ENCODE data around the gene MARCHF7. TPM values are rescaled to one million over a fixed set of nuclear protein-coding genes. Genes with fewer than 3 reads are reported as not detected.

MARCHF7 gene
- total and polyA plus RNA-seq, 2 of the 13 experiments (the other 11 are each of a cell fraction or from before 2014, with no cell fraction given), result 32.8 to 88.5 TPM

- peak; percentile 40 for TF ChIP-seq GPN1 (CRISPR knock-in tag; IDR thresholded peaks at IDR 0.05; ENCODE audit: borderline replicate concordance)
- TF ChIP-seq, protein P1, sequence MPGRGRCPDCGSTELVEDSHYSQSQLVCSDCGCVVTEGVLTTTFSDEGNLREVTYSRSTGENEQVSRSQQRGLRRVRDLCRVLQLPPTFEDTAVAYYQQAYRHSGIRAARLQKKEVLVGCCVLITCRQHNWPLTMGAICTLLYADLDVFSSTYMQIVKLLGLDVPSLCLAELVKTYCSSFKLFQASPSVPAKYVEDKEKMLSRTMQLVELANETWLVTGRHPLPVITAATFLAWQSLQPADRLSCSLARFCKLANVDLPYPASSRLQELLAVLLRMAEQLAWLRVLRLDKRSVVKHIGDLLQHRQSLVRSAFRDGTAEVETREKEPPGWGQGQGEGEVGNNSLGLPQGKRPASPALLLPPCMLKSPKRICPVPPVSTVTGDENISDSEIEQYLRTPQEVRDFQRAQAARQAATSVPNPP (CRISPR knock-in tag; IDR thresholded peaks at IDR 0.05), result peak; percentile 98
- TF ChIP-seq HMGA1 (CRISPR knock-in tag; conservative IDR thresholded peaks at IDR 0.05), result no peak; the same call in 1 of the 2 replicates
- TF ChIP-seq MTA1 (CRISPR knock-in tag; IDR thresholded peaks at IDR 0.05; ENCODE audit: borderline replicate concordance), result peak; percentile 90; the same call in 1 of the 2 replicates
- TF ChIP-seq HNRNPK (IDR thresholded peaks at IDR 0.05; ENCODE audit: low read depth, low read length, poor library complexity, severe bottlenecking), result peak; percentile 91
- TF ChIP-seq SETDB1 (CRISPR knock-in tag; IDR thresholded peaks at IDR 0.05; ENCODE audit: borderline replicate concordance), result no peak
- peak; percentile 92 for TF ChIP-seq ZBTB7B (CRISPR knock-in tag; IDR thresholded peaks at IDR 0.05)
- TF ChIP-seq WIZ (CRISPR knock-in tag; IDR thresholded peaks at IDR 0.05), result 0 out of 2 replicates have a peak, but pooled peaks have one; percentile 75
- 0 out of 2 replicates have a peak, but pooled peaks have one; percentile 86 for TF ChIP-seq THYN1 (CRISPR knock-in tag; IDR thresholded peaks at IDR 0.05; ENCODE audit: borderline replicate concordance, low read depth)
- peak; percentile 100 for TF ChIP-seq POGZ (CRISPR knock-in tag; IDR thresholded peaks at IDR 0.05)
- peak; percentile 84 for TF ChIP-seq ZNF160 (CRISPR knock-in tag; IDR thresholded peaks at IDR 0.05)
- TF ChIP-seq ZSCAN9 (CRISPR knock-in tag; IDR thresholded peaks at IDR 0.05; ENCODE audit: borderline replicate concordance), result peak; percentile 95
- TF ChIP-seq PHF8 (CRISPR knock-in tag; IDR thresholded peaks at IDR 0.05), result peak; percentile 100
- TF ChIP-seq ZBTB39 (CRISPR knock-in tag; IDR thresholded peaks at IDR 0.05), result 0 out of 2 replicates have a peak, but pooled peaks have one; percentile 87
- peak; percentile 98; the same call in 1 of the 2 replicates for TF ChIP-seq ZSCAN30 (CRISPR knock-in tag; IDR thresholded peaks at IDR 0.05)
- peak; percentile 99 for TF ChIP-seq ZNF275 (CRISPR knock-in tag; IDR thresholded peaks at IDR 0.05; ENCODE audit: borderline replicate concordance)
- peak; percentile 94 for TF ChIP-seq ZNF274 (CRISPR knock-in tag; IDR thresholded peaks at IDR 0.05)
- TF ChIP-seq, protein P2, sequence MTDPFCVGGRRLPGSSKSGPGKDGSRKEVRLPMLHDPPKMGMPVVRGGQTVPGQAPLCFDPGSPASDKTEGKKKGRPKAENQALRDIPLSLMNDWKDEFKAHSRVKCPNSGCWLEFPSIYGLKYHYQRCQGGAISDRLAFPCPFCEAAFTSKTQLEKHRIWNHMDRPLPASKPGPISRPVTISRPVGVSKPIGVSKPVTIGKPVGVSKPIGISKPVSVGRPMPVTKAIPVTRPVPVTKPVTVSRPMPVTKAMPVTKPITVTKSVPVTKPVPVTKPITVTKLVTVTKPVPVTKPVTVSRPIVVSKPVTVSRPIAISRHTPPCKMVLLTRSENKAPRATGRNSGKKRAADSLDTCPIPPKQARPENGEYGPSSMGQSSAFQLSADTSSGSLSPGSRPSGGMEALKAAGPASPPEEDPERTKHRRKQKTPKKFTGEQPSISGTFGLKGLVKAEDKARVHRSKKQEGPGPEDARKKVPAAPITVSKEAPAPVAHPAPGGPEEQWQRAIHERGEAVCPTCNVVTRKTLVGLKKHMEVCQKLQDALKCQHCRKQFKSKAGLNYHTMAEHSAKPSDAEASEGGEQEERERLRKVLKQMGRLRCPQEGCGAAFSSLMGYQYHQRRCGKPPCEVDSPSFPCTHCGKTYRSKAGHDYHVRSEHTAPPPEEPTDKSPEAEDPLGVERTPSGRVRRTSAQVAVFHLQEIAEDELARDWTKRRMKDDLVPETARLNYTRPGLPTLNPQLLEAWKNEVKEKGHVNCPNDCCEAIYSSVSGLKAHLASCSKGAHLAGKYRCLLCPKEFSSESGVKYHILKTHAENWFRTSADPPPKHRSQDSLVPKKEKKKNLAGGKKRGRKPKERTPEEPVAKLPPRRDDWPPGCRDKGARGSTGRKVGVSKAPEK (CRISPR knock-in tag; IDR thresholded peaks at IDR 0.05; ENCODE audit: borderline replicate concordance), result no peak
- peak; percentile 99 for TF ChIP-seq ZNF607 (CRISPR knock-in tag; IDR thresholded peaks at IDR 0.05; ENCODE audit: borderline replicate concordance)
- TF ChIP-seq ZNF496 (CRISPR knock-in tag; IDR thresholded peaks at IDR 0.05; ENCODE audit: insufficient replicate concordance), result no peak
- peak; percentile 89; the same call in 1 of the 2 replicates for TF ChIP-seq ZNF446 (CRISPR knock-in tag; IDR thresholded peaks at IDR 0.05)
- no peak for TF ChIP-seq ZNF550 (CRISPR knock-in tag; IDR thresholded peaks at IDR 0.05; ENCODE audit: borderline replicate concordance)
These were observed at the start of gene MARCHF7 (continued) for GRCh38 chr2:159712143-159712928.
